ENCODE results near the gene SAMD4B. TPM values are rescaled to one million over a fixed set of nuclear protein-coding genes. Genes with fewer than 3 reads are reported as not detected.

Gene SAMD4B
- total and polyA plus RNA-seq, 9 of the 15 experiments (the other 6 are each of a cell fraction or from before 2014, with no cell fraction given), result 3.4 to 90.5 (median 38.0) TPM

GRCh38 chr19:39401070-39401548, 58.9 kb downstream of the SAMD4B start (continued):
- TF ChIP-seq ZNF398 (CRISPR knock-in tag; IDR thresholded peaks at IDR 0.05) (no peak), KDM1A (IDR thresholded peaks at IDR 0.05) (no peak), NUFIP1 (IDR thresholded peaks at IDR 0.05; ENCODE audit: partially characterized antibody) (no peak), ZNF780A (CRISPR knock-in tag; IDR thresholded peaks at IDR 0.05) (no peak), ZNF407 (IDR thresholded peaks at IDR 0.05; ENCODE audit: low read depth) (no peak), ZNF668 (CRISPR knock-in tag; IDR thresholded peaks at IDR 0.05) (no peak), FOXJ3 (CRISPR knock-in tag; IDR thresholded peaks at IDR 0.05) (no peak), ZNF717 (CRISPR knock-in tag; IDR thresholded peaks at IDR 0.05) (no peak), RB1 (IDR thresholded peaks at IDR 0.05; ENCODE audit: low read depth) (no peak), IRF9 (tag; IDR thresholded peaks at IDR 0.05) (no peak), TEAD1 (CRISPR knock-in tag; IDR thresholded peaks at IDR 0.05) (no peak), ZNF707 (CRISPR knock-in tag; conservative IDR thresholded peaks at IDR 0.05) (no peak), JUND (IDR thresholded peaks at IDR 0.05; ENCODE audit: borderline replicate concordance, low read depth, low read length) (no peak; the same call in 1 of the 2 replicates), JUND (tag; IDR thresholded peaks at IDR 0.05; ENCODE audit: borderline replicate concordance, low read depth, low read length) (peak; percentile 81; the same call in 1 of the 3 replicates), TCF7L2 (IDR thresholded peaks at IDR 0.05; ENCODE audit: low read depth, low read length) (no peak), CAMTA2 (CRISPR knock-in tag; conservative IDR thresholded peaks at IDR 0.05) (no peak), E2F3 (CRISPR knock-in tag; IDR thresholded peaks at IDR 0.05) (no peak), MTA2 (IDR thresholded peaks at IDR 0.05; ENCODE audit: low read depth) (0 out of 2 replicates have a peak, but pooled peaks have one; percentile 26), CBFB (CRISPR knock-in tag; IDR thresholded peaks at IDR 0.05) (no peak), SP1 (CRISPR knock-in tag; IDR thresholded peaks at IDR 0.05) (no peak)

Measured in K562 (cell line).